Endothelial cell (in vitro differentiated cells): ENCODE results near the gene ZFHX3. TPM values are rescaled to one million over a fixed set of nuclear protein-coding genes. Genes with fewer than 3 reads are reported as not detected.

Experiments
- DNase-seq: peaks from one replicate; pipeline ENCODE4 v3.0.0; 2021; ENCODE audit warnings: low spot score
- H3K27ac Mint-ChIP-seq: one replicate; pipeline ENCODE4 v1.8.0; 2021; ENCODE audit warnings: mixed read lengths, inconsistent platforms; ENCODE audit not compliant: unreplicated experiment
- H3K27me3 Mint-ChIP-seq: one replicate; pipeline ENCODE4 v1.8.0; 2021; ENCODE audit warnings: mild to moderate bottlenecking, moderate library complexity, mixed read lengths, inconsistent platforms; ENCODE audit not compliant: unreplicated experiment
- H3K36me3 Mint-ChIP-seq: one replicate; pipeline ENCODE4 v1.8.0; 2021; ENCODE audit warnings: mild to moderate bottlenecking, low read depth, mixed read lengths, inconsistent platforms; ENCODE audit not compliant: unreplicated experiment
- H3K4me1 Mint-ChIP-seq: one replicate; pipeline ENCODE4 v1.8.0; 2021; ENCODE audit warnings: mild to moderate bottlenecking, mixed read lengths, inconsistent platforms; ENCODE audit not compliant: unreplicated experiment
- H3K4me3 Mint-ChIP-seq: one replicate; pipeline ENCODE4 v1.8.0; 2021; ENCODE audit warnings: mild to moderate bottlenecking, mixed read lengths, inconsistent platforms; ENCODE audit not compliant: unreplicated experiment
- H3K9me3 Mint-ChIP-seq: one replicate; pipeline ENCODE4 v1.8.0; 2021; ENCODE audit warnings: mixed read lengths, inconsistent platforms; ENCODE audit not compliant: unreplicated experiment
- total RNA-seq: library from RNA; stranded (reverse); fragmentation: NEBNext Ultra II Directional; extraction: Animal tissue kit (Norgen Biotek cat#: 25700); gene quantifications from one replicate; pipeline ENCODE4 v1.2.1, GENCODE V29; 2021; ENCODE audit not compliant: unreplicated experiment
- TF ChIP-seq, protein P1 (sequence below): fragments of 200-600 bp; sonication (generic); IDR thresholded peaks from one replicate; pipeline ENCODE4 v1.5.0; 2021; ENCODE audit warnings: antibody characterized with exemption; ENCODE audit not compliant: unreplicated experiment

ZFHX3 gene
- total RNA-seq, 1 donor from 2014 or later = 17.7 TPM

DNA sequence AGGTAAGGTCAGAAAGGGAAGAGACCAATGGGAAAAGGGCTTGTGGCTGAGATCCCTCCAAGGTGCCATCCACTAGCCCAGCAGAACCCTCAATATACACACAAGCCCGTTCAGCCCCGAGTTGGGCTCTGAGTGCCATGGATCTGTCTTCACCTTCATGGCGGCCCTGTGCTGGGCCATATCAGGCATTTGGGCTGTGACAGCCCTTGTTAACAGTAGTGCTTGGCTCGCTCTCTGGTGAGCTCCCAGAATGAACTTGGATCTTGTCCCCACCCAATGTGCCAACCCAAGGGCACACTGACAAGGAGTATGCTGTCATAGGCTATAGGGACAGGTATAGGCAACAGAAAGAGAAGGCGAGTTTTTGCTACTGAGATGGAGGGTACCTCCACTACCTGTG, 182.7 kb downstream of the ZFHX3 start:
- Mint-ChIP-seq H3K36me3 (peaks cover 8% of the 10 kb centered on the region), H3K4me1 (peaks cover under 1% of the 10 kb centered on the region), H3K4me3 (no peak overlapping the region), H3K27ac (no peak overlapping the region), H3K9me3 (no peaks in the 10 kb centered on the region), H3K27me3 (peaks cover 2% of the 10 kb centered on the region)
- TF ChIP-seq, protein P1, sequence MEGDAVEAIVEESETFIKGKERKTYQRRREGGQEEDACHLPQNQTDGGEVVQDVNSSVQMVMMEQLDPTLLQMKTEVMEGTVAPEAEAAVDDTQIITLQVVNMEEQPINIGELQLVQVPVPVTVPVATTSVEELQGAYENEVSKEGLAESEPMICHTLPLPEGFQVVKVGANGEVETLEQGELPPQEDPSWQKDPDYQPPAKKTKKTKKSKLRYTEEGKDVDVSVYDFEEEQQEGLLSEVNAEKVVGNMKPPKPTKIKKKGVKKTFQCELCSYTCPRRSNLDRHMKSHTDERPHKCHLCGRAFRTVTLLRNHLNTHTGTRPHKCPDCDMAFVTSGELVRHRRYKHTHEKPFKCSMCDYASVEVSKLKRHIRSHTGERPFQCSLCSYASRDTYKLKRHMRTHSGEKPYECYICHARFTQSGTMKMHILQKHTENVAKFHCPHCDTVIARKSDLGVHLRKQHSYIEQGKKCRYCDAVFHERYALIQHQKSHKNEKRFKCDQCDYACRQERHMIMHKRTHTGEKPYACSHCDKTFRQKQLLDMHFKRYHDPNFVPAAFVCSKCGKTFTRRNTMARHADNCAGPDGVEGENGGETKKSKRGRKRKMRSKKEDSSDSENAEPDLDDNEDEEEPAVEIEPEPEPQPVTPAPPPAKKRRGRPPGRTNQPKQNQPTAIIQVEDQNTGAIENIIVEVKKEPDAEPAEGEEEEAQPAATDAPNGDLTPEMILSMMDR = no peak
- no peak for DNase-seq

DNA sequence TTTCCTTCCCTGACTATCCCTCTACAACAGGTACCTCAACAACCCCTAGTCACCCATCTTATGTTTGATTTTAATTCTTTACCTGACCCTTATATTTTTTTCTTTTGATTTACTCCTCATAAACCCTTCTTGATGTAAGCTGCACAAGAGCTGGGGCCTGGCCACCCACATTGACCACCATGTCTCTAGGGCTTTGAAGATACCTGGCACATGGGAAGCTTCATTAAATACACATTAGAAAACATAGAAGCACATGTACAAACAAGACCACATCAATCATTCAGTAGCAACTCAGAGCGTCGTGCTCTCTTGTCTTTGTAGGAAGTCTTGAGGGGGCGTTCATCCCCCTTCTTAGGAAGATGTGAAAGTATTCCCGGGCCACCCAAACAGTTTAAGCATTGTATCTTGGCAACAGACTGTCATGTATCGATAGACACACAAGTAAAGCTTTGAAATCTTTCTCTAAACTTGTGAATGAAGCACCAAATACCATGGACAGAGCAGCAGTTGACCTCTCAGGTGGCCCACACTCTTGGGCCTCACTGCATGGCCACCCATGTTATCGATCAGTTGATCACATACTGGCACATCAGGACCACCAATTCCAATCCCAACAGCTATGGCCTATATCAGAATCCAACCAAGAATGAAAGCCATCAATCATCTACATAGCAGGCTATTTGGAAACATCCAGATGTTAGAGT, 183.6 kb downstream of the ZFHX3 start:
- Mint-ChIP-seq H3K9me3 (no peaks in the 10 kb centered on the region), H3K4me3 (no peak overlapping the region), H3K36me3 (peaks cover 4% of the 10 kb centered on the region), H3K27me3 (peaks cover 2% of the 10 kb centered on the region), H3K4me1 (peaks cover 8% of the 10 kb centered on the region), H3K27ac (no peak overlapping the region)
- no peak for DNase-seq
- TF ChIP-seq, protein P1 = no peak

- no peaks in the 10 kb centered on the region for H3K9me3 Mint-ChIP-seq
- peaks cover 2% of the 10 kb centered on the region for H3K27me3 Mint-ChIP-seq
- no peak overlapping the region for H3K27ac Mint-ChIP-seq
- no peak for DNase-seq
- TF ChIP-seq, protein P1 = no peak
- H3K4me3 Mint-ChIP-seq = no peak overlapping the region
- H3K4me1 Mint-ChIP-seq = peaks cover 8% of the 10 kb centered on the region
- H3K36me3 Mint-ChIP-seq = peaks cover 4% of the 10 kb centered on the region
Observed at GRCh38 chr16:72862090-72862489, 185.8 kb downstream of the ZFHX3 start.

- TF ChIP-seq, protein P1 = no peak
Observed at GRCh38 chr16:72860726-72861562, 187.0 kb downstream of the ZFHX3 start.

GRCh38 chr16:72859581-72859980, 188.3 kb downstream of the ZFHX3 start:
- H3K4me1 Mint-ChIP-seq = peaks cover 8% of the 10 kb centered on the region
- TF ChIP-seq, protein P1 = no peak
- H3K27ac Mint-ChIP-seq = no peak overlapping the region
- no peak overlapping the region for H3K4me3 Mint-ChIP-seq
- H3K36me3 Mint-ChIP-seq = no peaks in the 10 kb centered on the region
- H3K27me3 Mint-ChIP-seq = no peaks in the 10 kb centered on the region
- no peaks in the 10 kb centered on the region for H3K9me3 Mint-ChIP-seq
- no peak for DNase-seq

More at GRCh38 chr16:72860726-72861562, 187.0 kb downstream of the ZFHX3 start:
- H3K36me3 Mint-ChIP-seq = peaks cover 4% of the 10 kb centered on the region
- H3K4me1 Mint-ChIP-seq = peaks cover 8% of the 10 kb centered on the region
- H3K4me3 Mint-ChIP-seq = no peak overlapping the region
- H3K27ac Mint-ChIP-seq = no peak overlapping the region
- no peaks in the 10 kb centered on the region for H3K9me3 Mint-ChIP-seq
- peaks cover 2% of the 10 kb centered on the region for H3K27me3 Mint-ChIP-seq
- no peak for DNase-seq
